NCI-H1105 (cell line): ENCODE results near the gene NAT16.
"Not testable (repeated sequence)": the region's sequence is repeated elsewhere in the genome, so short reads cannot be mapped to it uniquely, and the experiment has no call there.

Experiments
- DNase-seq: peaks from one replicate; lab custom pipeline; 2025; lab: John Stamatoyannopoulos, UW

NAT16 gene

GRCh38 chr7:101180130-101180755 is at the start of gene NAT16:
NAT16 (minus strand) TSS chr7:101180293; CDS start chr7:101174807, 5,486 bp downstream.
- no peak for DNase-seq

- DNase-seq, result no peak
Observed at GRCh38 chr7:101226721-101227120, 46.6 kb upstream of the NAT16 start.

- no peak for DNase-seq
Observed at GRCh38 chr7:101225650-101226049, 45.6 kb upstream of the NAT16 start.

GRCh38 chr7:101223528-101223927 is 43.4 kb upstream of the NAT16 start:
- DNase-seq, result no peak

- DNase-seq, result no peak
Observed at GRCh38 chr7:101222275-101222830, 42.3 kb upstream of the NAT16 start.

GRCh38 chr7:101220295-101220694 is 40.2 kb upstream of the NAT16 start:
- no peak for DNase-seq

GRCh38 chr7:101218236-101219125 is 38.4 kb upstream of the NAT16 start:
- no peak for DNase-seq

- DNase-seq, result peak; percentile 97
Observed at GRCh38 chr7:101217388-101218235, 37.5 kb upstream of the NAT16 start, which contains the start of the genes PLOD3 and ZNHIT1. PLOD3 (minus strand) TSS chr7:101217581; CDS start chr7:101217274, 307 bp downstream. ZNHIT1 (plus strand) TSS chr7:101218165; CDS start chr7:101218196, 31 bp downstream.

GRCh38 chr7:101216860-101217387 is 36.8 kb upstream of the NAT16 start:
- DNase-seq, result no peak

- DNase-seq, result no peak
Observed at GRCh38 chr7:101216001-101216859, 36.1 kb upstream of the NAT16 start.

GRCh38 chr7:101212014-101212413 is 31.9 kb upstream of the NAT16 start:
- no peak for DNase-seq

- DNase-seq, result no peak
Observed at GRCh38 chr7:101211501-101211900, 31.4 kb upstream of the NAT16 start.

- no peak for DNase-seq
Observed at GRCh38 chr7:101210143-101210542, 30.1 kb upstream of the NAT16 start.

- DNase-seq, result no peak
Observed at GRCh38 chr7:101208794-101209193, 28.7 kb upstream of the NAT16 start.

- no peak for DNase-seq
Observed at GRCh38 chr7:101207459-101207858, 27.4 kb upstream of the NAT16 start.

- no peak for DNase-seq
Observed at GRCh38 chr7:101206665-101207042, 26.6 kb upstream of the NAT16 start.

- DNase-seq, result no peak
Observed at GRCh38 chr7:101205901-101206664, 26.0 kb upstream of the NAT16 start.

GRCh38 chr7:101203740-101204738 is 23.9 kb upstream of the NAT16 start:
- not testable (repeated sequence) for DNase-seq

GRCh38 chr7:101202603-101202918 is 22.5 kb upstream of the NAT16 start:
- DNase-seq, result no peak
